Measurements from ENCODE around the gene SELE.

The SELE gene

DNA sequence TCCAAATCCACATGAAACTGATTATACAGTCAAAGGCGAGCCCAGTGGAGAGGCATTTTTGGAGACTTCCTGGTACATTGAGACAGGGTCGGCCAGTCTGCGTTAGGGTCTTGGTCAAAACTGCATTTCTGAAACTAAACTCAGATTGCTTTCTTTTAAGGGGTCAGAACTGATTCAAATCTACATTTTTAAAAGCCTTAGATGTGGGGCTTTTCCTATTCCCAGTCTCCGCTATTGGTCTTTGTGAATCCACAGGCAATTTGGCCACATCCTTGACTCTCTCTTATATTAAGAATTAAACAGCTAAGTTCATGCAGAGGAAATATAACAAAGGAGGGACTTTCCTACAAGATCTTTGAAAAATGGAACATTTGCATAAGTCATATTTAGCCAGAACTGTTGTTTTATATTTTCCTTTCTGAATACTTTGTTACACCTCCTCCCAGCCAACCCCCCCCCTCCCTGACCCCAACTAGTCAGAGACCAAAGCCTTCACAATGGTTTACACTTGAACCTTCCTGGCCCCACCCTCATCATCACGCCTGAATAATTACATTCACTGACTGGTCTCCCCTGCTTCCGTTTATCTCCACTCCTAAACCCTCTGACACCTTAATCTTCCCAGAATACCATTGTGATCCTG lies 53.4 kb downstream of the SELE start:
- Histone ChIP-seq H3K4me3 (ENCODE audit: low read depth in 1 of 2, low read length in 2 of 2) (no peak overlapping the region), H3K9me3 (ENCODE audit: control insufficient read depth in 1 of 2, low read length in 2 of 2) (no peaks in the 10 kb centered on the region), H3K27ac (ENCODE audit: low read length) (no peak overlapping the region), H3K4me1 (ENCODE audit: control insufficient read depth in 1 of 2, insufficient read depth in 2 of 2, low read length in 2 of 2) (no peaks in the 10 kb centered on the region), H3K27me3 (ENCODE audit: low read depth, low read length) (no peaks in the 10 kb centered on the region), H3K36me3 (ENCODE audit: control insufficient read depth in 1 of 2, insufficient read depth in 2 of 2, low read length in 2 of 2) (no peaks in the 10 kb centered on the region)

DNA sequence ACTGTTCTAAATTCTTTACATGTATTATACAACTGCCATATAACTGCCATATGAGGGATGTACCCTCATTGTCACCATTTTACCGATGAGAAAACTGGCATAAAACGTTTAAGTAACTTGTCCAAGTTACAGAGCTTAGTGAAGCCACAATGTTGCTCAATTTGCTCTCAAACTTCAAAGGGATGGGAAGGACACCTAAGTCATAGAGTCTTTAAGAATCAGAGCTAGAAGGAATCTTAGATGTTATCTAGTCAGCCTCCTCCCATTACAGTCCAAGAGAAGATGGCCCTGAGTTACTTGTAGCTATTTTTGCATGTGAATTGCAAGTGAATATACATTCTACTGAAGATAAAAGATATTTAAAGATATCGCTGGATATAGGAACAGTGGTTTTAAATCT lies 54.2 kb downstream of the SELE start:
- no peak overlapping the region for H3K4me3 ChIP-seq (ENCODE audit: low read depth in 1 of 2, low read length in 2 of 2)
- H3K27me3 ChIP-seq (ENCODE audit: low read depth, low read length), result no peaks in the 10 kb centered on the region
- no peaks in the 10 kb centered on the region for H3K36me3 ChIP-seq (ENCODE audit: control insufficient read depth in 1 of 2, insufficient read depth in 2 of 2, low read length in 2 of 2)
- no peak overlapping the region for H3K27ac ChIP-seq (ENCODE audit: low read length)
- H3K4me1 ChIP-seq (ENCODE audit: control insufficient read depth in 1 of 2, insufficient read depth in 2 of 2, low read length in 2 of 2), result no peaks in the 10 kb centered on the region
- H3K9me3 ChIP-seq (ENCODE audit: control insufficient read depth in 1 of 2, low read length in 2 of 2), result no peaks in the 10 kb centered on the region

DNA sequence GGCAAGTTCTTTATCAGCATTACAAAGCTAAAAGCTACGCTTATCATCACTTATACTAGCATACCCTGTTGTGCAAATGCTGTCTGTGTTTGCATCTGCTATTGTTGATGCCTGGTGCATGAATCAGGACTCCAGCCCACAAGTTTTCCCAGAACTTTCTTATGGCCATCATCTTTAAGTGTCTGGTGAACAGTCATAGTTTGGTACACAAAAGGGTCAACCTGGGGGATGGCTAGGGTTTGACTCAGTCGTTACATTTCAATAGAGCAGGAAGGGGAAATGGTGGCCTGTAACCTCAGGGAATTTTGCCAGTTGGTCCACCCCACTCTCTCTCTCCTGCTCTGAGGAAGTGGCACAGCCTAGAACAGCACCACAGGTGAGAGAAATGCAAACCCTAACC lies 57.9 kb downstream of the SELE start:
- no peak overlapping the region for H3K27ac ChIP-seq (ENCODE audit: low read length)
- H3K9me3 ChIP-seq (ENCODE audit: control insufficient read depth in 1 of 2, low read length in 2 of 2), result no peaks in the 10 kb centered on the region
- H3K27me3 ChIP-seq (ENCODE audit: low read depth, low read length), result no peaks in the 10 kb centered on the region
- H3K4me3 ChIP-seq (ENCODE audit: low read depth in 1 of 2, low read length in 2 of 2), result no peak overlapping the region
- no peaks in the 10 kb centered on the region for H3K4me1 ChIP-seq (ENCODE audit: control insufficient read depth in 1 of 2, insufficient read depth in 2 of 2, low read length in 2 of 2)
- H3K36me3 ChIP-seq (ENCODE audit: control insufficient read depth in 1 of 2, insufficient read depth in 2 of 2, low read length in 2 of 2), result no peaks in the 10 kb centered on the region

Data from muscle layer of duodenum (tissue), 2 donors.